ENCODE data around the gene UBQLNL.

The UBQLNL gene

DNA sequence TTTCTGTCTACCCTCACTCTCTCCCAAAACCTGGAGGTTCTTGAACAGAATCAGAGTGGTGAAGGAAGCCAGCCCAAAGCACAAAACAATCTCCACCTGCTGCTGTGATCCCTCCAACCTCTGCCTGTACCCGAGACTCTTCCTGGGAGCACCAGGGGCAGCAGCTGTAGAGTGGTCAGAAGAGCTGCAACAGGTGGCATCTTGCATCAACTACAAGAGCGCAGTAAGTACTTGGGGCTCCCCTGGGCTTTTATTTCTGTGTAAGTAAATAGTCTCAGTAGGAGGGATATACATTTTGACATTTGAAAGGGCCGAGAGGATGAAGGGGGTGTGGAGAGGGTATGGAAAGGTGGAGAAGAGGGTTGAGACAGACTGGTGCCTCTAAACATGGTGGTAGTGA, 8.3 kb upstream of the UBQLNL start:
- Histone ChIP-seq H3K9me3 (ENCODE audit: insufficient read depth, low read depth, low read length) (no peaks in the 10 kb centered on the region), H3K27me3 (ENCODE audit: insufficient read depth, low read length, poor library complexity, severe bottlenecking) (no peaks in the 10 kb centered on the region), H3K9me2 (replicated peaks; ENCODE audit: low read depth, low read length) (no peaks in the 10 kb centered on the region), H3K36me3 (ENCODE audit: insufficient read depth, low read length) (no peaks in the 10 kb centered on the region), H3K4me2 (ENCODE audit: low read depth, low read length, poor library complexity, severe bottlenecking) (no peak overlapping the region), H2AFZ (ENCODE audit: low read length) (no peak overlapping the region), H3K79me2 (ENCODE audit: insufficient read depth, low read length) (no peaks in the 10 kb centered on the region), H3F3A (ENCODE audit: low read depth) (no peaks in the 10 kb centered on the region), H3K4me3 (ENCODE audit: low read length, poor library complexity, severe bottlenecking) (no peak overlapping the region), H3K9ac (ENCODE audit: low read depth, low read length, poor library complexity, severe bottlenecking) (no peak overlapping the region), H3K4me1 (ENCODE audit: insufficient read depth, low read length, poor library complexity, severe bottlenecking) (no peaks in the 10 kb centered on the region), H4K20me1 (ENCODE audit: insufficient read depth, low read length, poor library complexity, severe bottlenecking) (no peaks in the 10 kb centered on the region)
- TF ChIP-seq CTCF (conservative IDR thresholded peaks at IDR 0.05; ENCODE audit: low read length) (no peak), EZH2phosphoT487 (IDR thresholded peaks at IDR 0.05; ENCODE audit: borderline replicate concordance) (no peak)

DNA sequence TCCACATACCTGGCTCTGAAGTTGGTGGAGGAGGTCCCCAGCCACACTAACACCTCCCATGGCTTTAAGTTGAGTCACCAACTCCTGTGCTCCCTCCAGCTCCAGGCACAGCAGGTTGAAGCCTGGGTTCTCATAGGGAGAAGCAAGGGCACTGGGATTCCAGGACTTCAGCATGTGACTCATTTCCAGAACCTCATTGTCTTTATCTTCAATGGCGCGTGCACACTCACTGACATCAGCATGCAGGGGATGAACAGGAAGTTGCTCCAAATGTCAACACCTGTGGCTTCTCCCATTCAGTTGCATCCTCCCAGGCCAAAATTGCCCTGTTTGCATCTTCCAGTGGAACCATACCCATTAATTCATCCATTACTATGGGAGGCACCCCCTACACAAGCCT, 5.8 kb upstream of the UBQLNL start:
- H3K9me3 ChIP-seq (ENCODE audit: insufficient read depth, low read depth, low read length): no peaks in the 10 kb centered on the region
- H3K4me3 ChIP-seq (ENCODE audit: low read length, poor library complexity, severe bottlenecking): no peak overlapping the region
- no peaks in the 10 kb centered on the region for H3K79me2 ChIP-seq (ENCODE audit: insufficient read depth, low read length)
- no peaks in the 10 kb centered on the region for H4K20me1 ChIP-seq (ENCODE audit: insufficient read depth, low read length, poor library complexity, severe bottlenecking)
- H3F3A ChIP-seq (ENCODE audit: low read depth): no peaks in the 10 kb centered on the region
- TF ChIP-seq EZH2phosphoT487 (IDR thresholded peaks at IDR 0.05; ENCODE audit: borderline replicate concordance) (no peak), CTCF (conservative IDR thresholded peaks at IDR 0.05; ENCODE audit: low read length) (no peak)
- H3K4me2 ChIP-seq (ENCODE audit: low read depth, low read length, poor library complexity, severe bottlenecking): no peak overlapping the region
- no peak overlapping the region for H3K9ac ChIP-seq (ENCODE audit: low read depth, low read length, poor library complexity, severe bottlenecking)
- no peaks in the 10 kb centered on the region for H3K4me1 ChIP-seq (ENCODE audit: insufficient read depth, low read length, poor library complexity, severe bottlenecking)
- H3K9me2 ChIP-seq (replicated peaks; ENCODE audit: low read depth, low read length): no peaks in the 10 kb centered on the region
- H3K27me3 ChIP-seq (ENCODE audit: insufficient read depth, low read length, poor library complexity, severe bottlenecking): no peaks in the 10 kb centered on the region
- H2AFZ ChIP-seq (ENCODE audit: low read length): no peak overlapping the region
- H3K36me3 ChIP-seq (ENCODE audit: insufficient read depth, low read length): no peaks in the 10 kb centered on the region

GRCh38 chr11:5521540-5521939, 5.0 kb upstream of the UBQLNL start:
- Histone ChIP-seq H3K36me3 (ENCODE audit: insufficient read depth, low read length) (no peaks in the 10 kb centered on the region), H3K4me3 (ENCODE audit: low read length, poor library complexity, severe bottlenecking) (no peak overlapping the region), H4K20me1 (ENCODE audit: insufficient read depth, low read length, poor library complexity, severe bottlenecking) (no peaks in the 10 kb centered on the region), H2AFZ (ENCODE audit: low read length) (no peak overlapping the region), H3K79me2 (ENCODE audit: insufficient read depth, low read length) (no peaks in the 10 kb centered on the region), H3F3A (ENCODE audit: low read depth) (no peaks in the 10 kb centered on the region), H3K4me1 (ENCODE audit: insufficient read depth, low read length, poor library complexity, severe bottlenecking) (no peaks in the 10 kb centered on the region), H3K9me2 (replicated peaks; ENCODE audit: low read depth, low read length) (no peaks in the 10 kb centered on the region), H3K27me3 (ENCODE audit: insufficient read depth, low read length, poor library complexity, severe bottlenecking) (no peaks in the 10 kb centered on the region), H3K9ac (ENCODE audit: low read depth, low read length, poor library complexity, severe bottlenecking) (no peak overlapping the region), H3K9me3 (ENCODE audit: insufficient read depth, low read depth, low read length) (no peaks in the 10 kb centered on the region), H3K4me2 (ENCODE audit: low read depth, low read length, poor library complexity, severe bottlenecking) (no peak overlapping the region)
- TF ChIP-seq CTCF (conservative IDR thresholded peaks at IDR 0.05; ENCODE audit: low read length) (no peak), EZH2phosphoT487 (IDR thresholded peaks at IDR 0.05; ENCODE audit: borderline replicate concordance) (no peak)
